Activated T-helper 1 cell treated with Interleukin-2 at 50 U/mL for 16 hours (primary cell): ENCODE results near the gene DDX18.
A peak's percentile ranks its signal among the peaks of the same experiment; 100 is the strongest.

ENCODE experiments used
- DNase-seq: peaks from one replicate; pipeline ENCODE4 v3.0.0-alpha.2; 2020; ENCODE audit warnings: low read depth

The DDX18 gene

DNA sequence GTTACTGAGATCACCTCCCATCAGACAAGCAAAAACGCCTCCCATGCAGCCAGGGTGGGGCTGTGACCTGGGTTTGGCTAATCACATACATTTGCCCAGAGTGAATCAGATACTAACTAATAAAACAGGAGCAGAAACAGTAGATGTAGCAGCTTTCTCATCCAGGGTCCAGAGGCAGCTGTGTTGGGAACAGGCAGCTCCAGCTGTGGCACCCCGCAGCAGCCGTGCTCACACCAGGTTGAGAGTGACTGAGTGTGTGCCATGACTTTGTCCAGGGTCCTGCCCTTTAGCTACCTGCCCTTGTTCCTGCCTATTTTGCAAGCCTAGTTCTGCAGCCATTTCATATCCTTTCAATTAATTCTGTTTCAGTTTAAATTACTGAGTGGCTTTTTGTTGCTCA, 20.5 kb downstream of the DDX18 start:
- no peak for DNase-seq

DNA sequence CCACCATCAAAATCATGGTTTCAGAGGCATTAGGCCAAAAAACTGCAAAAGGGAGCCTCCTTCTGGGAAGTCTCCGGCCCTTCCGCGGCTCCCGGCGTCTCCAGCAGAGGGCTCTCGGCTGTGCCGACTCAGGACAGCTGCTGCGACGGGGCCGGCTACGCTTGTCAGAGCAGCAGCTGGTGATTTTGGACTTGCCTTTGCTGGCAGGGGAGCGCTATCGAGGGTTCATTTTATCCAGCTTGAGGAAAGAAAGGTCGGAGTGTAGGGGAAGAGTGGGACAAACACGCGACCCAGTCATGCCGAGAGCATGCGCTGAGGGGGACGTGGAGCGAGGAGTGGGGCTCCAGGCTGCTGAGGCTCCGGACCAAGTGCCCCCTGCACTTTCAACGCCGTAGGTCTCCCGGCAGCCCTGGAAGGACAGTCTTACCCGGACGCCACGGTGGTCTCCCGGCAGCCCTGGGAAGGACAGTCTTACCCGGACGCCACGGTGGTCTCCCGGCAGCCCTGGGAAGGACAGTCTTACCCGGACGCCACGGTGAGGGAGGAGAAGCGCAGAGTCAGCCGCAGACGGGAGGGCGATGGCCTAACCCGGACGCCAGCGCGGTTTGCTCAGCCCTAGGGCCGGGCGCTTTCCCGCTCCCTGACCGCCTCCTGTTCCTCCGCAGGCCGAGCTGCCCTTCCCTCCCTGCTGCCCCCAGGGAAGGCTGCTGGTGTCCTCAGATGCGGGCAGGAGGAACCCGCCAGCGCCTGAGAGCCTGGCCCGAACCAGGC, 21.7 kb downstream of the DDX18 start:
- peak; percentile 18 for DNase-seq

DNA sequence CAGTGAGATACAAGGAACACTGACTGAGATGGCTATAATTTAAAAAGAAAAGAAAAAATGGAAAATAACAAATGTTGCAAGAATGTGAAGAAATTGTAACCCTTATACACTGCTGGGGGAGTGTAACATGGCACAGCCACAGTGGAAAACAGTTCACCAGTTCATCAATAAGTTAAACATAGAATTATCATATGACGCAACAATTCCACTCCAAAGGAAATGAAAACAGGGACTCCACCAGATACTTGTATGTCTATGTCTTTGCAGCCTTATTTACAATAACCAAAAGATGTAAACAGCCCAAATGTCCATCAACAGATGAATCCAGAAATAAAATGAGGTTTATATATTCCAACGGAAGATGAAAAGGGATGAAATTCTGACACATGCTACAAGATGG, 30.8 kb downstream of the DDX18 start:
- DNase-seq, result no peak

DNA sequence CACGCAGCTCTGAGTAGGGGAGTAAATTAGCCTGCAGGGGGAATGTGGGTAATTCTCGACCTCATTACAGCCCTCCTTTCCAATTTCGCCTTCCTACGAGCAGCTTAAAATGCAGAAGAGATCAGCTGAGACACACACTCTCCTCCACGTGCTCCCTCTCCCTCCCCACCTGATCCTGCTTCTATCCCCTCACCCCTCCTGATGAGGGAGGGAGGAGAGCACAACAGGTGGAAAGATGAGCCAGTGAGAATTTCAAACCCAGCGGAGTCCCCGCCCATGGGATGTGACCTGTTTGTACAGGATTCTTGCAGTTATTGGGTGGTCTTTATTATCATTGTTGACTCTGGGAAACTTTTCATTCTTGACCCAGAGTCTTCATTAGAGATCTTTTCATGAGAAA, 35.5 kb downstream of the DDX18 start:
- DNase-seq, result no peak

DNA sequence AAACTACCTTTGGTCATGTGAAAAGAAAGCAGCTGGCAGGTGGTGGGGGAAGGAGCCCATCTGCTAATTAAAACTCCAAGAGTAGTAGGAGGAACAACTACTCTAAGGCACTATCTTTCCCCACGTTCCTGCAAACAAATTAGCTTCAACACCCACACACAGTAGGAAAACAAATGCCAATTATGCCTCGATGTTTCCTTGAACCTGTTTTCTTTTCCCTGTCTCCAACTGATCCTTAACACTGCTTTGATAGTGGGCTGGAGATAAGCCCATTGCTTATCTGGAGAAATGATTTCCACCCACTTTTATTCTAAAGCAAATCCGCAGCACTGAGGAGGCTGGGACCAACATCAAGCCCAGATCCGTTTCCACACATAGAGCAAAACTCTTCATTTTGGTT, 36.0 kb downstream of the DDX18 start:
- DNase-seq, result no peak

DNA sequence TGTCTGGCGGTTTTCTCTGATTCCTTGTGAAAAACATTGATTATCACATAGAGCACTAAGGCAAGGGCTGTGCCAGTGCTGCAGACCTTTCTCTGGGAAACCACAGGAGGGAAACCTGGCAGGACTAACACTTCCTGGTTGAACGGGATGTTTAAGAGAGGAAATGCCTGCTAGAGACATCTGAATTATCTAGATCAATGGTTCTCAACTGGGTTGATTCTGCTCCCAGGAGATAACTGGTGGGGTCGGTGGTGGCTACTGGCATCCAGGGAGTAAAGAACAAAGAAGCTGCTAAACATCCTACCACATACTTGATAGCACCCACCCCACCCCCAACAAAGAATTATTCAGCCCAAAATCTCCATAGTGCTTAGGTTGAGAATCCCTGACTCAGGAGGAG, 37.5 kb downstream of the DDX18 start:
- no peak for DNase-seq

DNA sequence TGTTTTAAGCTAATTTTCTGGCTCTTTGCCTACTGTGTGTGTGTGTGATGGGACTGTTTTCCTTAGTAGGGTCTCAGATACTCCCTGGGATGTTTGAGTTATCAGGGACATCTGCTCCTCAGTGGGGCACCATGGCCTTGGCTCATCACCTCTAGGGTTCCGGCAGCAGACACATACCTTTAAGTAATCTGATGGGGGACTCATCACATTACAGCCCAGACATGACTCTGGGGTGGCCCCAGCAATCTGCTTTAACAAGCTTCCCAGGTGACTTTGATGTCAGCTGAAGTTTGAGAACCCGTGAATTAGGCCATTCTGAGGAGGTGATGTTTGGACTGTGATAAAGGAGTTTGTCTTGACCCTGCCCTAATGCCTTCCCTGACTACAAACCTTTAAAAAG, 38.8 kb downstream of the DDX18 start:
- no peak for DNase-seq

DNA sequence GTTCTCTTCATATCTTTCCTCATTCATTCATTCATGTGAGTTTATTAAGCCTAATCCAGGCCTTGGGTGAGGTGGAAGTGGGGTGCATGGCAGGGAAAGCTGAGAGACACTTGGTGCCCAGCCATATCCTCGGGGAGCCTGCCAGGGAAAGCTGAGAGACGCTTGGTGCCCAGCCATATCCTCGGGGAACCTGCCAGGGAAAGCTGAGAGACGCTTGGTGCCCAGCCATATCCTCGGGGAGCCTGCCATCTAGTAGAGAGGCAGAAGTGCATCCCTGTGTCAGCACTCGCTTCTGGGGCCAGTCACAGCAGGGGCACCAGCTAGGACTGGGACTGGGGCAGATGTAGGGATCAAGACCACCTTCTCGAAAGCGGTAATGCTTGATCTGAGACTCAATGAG, 39.4 kb downstream of the DDX18 start:
- no peak for DNase-seq

DNA sequence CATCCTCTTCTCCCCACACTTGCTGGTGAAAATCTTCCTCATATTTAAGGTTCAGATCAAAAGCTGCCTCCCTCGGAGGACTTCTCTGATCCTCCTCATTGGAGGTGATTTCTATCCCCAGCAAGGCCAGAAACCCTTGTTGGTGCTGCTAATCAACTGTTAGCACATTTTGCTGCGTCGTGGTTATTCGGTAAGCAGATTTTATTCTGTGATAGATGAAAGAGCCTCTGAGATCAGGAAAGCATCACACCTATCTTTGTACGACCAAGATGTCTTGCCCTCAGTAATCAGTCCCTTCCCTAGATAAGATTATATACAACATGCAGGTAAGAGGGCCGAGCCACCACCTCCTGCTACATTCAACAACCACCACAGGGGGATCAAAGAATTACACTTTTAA, 40.1 kb downstream of the DDX18 start:
- DNase-seq, result no peak

DNA sequence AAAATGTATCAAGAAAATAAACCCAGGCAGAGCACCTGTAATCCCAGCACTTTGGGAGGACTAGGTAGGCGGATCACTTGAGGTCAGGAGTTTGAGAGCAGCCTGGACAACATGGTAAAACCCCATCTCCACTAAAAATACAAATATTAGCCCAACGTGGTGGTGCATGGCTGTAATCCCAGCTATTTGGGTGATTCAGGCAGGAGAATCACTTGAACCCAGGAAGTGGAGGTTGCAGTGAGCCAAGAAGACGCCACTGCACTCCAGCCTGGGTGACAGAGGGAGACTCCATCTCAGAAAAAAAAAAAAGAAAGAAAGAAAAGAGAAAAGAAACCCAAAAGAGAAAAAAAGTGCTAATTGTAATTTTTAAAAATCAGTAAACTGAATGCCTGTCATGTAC, 41.4 kb downstream of the DDX18 start:
- no peak for DNase-seq

DNA sequence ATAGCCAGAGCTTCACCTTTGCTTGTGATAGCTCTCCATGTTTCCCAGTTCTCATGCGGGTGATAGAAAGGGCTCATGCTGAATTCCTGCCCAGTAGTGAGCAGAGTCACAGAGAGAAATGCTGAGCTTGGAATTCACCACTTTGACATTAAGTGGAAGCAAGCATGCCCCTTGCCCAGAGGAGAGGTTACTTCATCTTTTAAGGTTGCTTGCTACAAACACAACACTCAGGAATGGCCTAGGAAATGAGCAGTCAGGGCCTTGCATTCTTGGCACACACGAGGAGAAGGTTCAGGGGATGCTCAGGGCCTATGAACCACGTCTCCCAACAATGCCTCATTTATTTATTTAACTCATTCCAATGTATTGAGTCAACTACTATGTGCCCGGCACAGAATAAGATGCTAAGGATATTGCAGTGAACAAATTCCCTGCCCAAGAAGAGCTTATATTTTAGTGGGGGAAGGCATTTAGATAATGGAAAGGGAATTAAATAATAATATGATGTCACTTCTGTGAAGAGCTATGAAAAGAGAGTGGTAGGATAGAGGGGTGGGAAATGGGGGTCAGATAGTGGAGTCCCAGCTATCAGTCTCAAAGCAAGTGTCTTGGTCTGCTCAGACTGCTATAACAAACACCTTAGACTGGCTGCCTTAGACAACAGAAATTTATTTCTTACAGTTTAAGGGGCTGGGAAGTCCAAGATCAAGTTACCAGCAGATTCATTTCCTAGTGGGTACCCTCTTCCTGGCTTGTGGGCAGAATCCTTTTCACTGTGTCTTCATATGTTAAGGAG, 42.1 kb downstream of the DDX18 start:
- DNase-seq, result no peak

DNA sequence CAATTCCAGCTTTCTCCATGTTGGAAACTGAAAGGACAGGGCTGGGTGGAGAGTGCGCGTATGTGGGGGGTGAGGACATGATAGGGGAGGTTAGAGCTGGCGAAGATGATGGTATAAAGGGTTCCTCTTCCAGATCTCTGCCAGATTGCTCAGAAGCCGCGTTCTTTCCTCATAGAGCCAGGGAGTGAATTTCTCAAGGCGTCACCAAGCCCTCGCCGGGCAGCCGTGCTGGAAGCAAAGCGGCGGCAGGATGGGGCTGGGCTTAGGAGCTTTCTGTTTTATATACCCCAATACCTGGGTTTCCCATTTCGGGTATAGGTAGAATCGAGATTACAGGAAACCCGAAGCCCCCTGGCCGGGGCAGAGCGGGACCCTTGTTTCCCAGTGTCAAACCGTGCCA, 43.8 kb downstream of the DDX18 start:
- DNase-seq, result no peak

DNA sequence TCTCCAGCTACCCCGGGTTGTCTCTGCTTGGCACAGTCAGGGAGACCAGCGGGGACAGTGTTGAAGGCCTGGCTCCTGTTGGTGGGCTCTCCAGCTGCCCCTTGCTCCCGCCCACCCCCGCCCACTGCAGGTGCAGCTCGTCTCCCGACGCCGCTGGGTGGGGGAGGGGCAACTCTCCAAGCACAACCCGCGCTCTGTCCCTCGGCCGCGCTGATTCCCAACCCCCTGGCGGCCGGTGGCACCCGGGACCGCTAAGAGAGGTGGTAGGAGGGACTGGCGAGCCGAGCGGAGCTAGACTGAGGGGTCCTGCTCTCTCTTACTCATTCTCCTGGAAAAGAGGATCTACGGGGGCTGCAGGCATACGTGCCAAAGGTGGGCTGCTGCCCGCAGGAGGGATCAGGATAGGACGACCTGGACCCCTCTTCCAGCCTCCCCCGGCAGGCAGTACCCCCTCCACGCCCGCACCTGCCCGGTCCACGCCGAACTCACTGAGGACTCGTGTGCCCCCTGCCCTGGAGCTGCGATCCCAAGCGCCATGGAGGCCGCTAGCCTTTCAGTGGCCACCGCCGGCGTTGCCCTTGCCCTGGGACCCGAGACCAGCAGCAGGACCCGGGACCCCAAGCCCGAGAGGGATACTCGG, 44.5 kb downstream of the DDX18 start:
- DNase-seq, result no peak

DNA sequence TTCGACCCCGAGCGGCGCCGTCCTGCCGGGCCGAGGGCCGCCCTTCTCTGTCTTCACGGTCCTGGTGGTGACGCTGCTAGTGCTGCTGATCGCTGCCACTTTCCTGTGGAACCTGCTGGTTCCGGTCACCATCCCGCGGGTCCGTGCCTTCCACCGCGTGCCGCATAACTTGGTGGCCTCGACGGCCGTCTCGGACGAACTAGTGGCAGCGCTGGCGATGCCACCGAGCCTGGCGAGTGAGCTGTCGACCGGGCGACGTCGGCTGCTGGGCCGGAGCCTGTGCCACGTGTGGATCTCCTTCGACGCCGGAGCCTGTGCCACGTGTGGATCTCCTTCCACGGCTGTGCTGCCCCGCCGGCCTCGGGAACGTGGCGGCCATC, 45.0 kb downstream of the DDX18 start:
- DNase-seq, result no peak

DNA sequence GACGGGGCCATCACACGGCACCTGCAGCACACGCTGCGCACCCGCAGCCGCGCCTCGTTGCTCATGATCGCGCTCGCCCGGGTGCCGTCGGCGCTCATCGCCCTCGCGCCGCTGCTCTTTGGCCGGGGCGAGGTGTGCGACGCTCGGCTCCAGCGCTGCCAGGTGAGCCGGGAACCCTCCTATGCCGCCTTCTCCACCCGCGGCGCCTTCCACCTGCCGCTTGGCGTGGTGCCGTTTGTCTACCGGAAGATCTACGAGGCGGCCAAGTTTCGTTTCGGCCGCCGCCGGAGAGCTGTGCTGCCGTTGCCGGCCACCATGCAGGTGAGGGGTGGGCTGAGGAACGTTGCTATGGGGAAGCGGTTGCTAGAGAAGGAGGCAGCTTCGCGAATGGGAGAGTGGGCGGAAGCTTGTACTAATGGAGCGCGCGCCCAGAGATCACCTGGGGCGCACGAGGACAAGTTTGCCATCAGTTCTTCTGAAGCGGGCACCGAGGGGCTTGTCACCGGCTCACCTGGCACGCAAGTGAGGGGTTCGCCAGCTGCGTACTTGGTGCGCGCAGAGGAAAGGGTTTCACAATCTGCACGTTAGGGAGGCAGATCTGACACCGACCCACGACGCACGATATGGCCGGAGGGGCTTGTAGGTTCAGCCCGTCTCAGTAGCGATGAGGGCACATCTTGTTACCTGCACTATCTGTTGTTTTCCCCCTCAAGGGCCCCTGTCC, 45.6 kb downstream of the DDX18 start:
- DNase-seq, result no peak

DNA sequence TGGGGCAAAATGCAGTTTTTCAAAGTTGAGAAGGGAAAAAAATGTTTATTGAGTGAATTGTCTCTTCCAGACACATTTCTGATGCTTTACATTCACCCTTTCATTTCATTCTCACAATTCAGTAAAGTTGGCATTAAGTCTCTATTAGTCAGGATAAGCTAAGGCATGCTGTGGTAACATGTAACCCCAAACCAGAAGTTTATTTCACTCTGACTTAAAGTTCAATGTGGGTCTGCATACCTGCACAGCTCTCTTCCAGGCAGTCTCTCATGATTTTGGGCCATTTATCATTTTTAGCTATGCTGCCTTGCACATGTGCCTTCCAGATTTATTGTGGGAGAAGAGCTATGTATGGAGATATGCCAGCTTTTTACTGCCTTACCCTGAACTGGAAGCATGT, 48.0 kb downstream of the DDX18 start:
- no peak for DNase-seq

DNA sequence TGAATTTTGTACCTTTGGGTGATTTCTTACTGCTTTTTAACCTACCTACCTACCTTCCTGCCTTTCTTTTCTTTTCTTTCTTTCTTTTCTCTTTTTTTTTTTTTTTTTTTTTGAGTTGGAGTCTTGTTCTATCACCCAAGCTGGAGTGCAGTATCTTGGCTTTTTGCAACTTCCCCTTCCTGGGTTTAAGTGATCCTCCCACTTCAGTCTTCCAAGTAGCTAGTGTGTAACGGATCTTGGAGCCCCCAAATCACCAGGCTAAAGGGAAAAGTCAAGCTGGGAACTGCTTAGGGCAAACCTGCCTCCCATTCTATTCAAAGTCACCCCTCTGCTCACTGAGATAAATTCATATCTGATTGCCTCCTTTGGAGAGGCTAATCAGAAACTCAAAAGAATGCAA, 61.3 kb downstream of the DDX18 start:
- no peak for DNase-seq

DNA sequence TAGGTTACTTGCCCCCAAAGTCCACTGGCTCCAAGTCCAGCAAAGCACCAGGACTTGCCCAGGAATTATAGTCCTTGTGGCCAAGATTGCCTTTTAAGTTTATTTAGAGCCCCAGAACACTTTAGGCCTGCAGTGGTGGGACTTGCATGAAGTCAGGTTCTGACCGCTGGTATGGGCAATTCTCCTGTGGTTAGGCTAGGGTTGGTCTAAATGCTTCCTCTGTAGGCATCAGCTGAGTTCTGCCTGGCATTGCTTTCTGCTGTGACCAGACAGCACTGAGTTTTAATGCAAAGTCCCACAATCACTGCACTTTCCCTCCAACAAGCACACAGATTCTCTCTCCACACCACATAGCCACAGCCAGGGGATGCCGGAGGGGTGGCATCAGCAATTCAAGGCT, 64.5 kb downstream of the DDX18 start:
- DNase-seq, result no peak
